ENCODE data around the gene DARS1.

- TF ChIP-seq POLR2A (IDR thresholded peaks at IDR 0.05) = no peak
- no peak for TF ChIP-seq CTCF (IDR thresholded peaks at IDR 0.05)
- TF ChIP-seq POLR2AphosphoS5 (IDR thresholded peaks at IDR 0.05; ENCODE audit: insufficient read depth in 1 of 2, low read depth in 1 of 2) = no peak
Observed at GRCh38 chr2:136021406-136021805, 36.0 kb upstream of the DARS1 start.

All from vagina (tissue), 2 donors.